ENCODE results near the gene CRYM. TPM values are rescaled to one million over a fixed set of nuclear protein-coding genes. Genes with fewer than 3 reads are reported as not detected.
"Not testable (repeated sequence)": the region's sequence is repeated elsewhere in the genome, so short reads cannot be mapped to it uniquely, and the experiment has no call there.

CRYM gene
- polyA plus RNA-seq, 1 experiment: not detected

- no peak for DNase-seq (ENCODE audit: low read depth)
- CTCF ChIA-PET: interaction anchor here (1.2 kb wide), 1 partner anchor 100 kb away, joined by 3 read pairs; no protein-coding TSS in a partner anchor
- no peak overlapping the region for H3K4me3 ChIP-seq (ENCODE audit: low read depth, low read length)
- POLR2A ChIA-PET: interaction anchor here (0.5 kb wide), 1 partner anchor 160 kb away, joined by 5 read pairs; no protein-coding TSS in a partner anchor
- peaks cover 2% of the 10 kb centered on the region; the same call in 1 of the 2 replicates for H3K27me3 ChIP-seq (ENCODE audit: control insufficient read depth, insufficient read depth, low read length)
- TF ChIP-seq CTCF (IDR thresholded peaks at IDR 0.05; ENCODE audit: insufficient read depth, low read depth, low read length): no peak
- no peaks in the 10 kb centered on the region for H3K36me3 ChIP-seq (ENCODE audit: control insufficient read depth, insufficient read depth, low read length)
Measured at GRCh38 chr16:21256636-21257035, 21.5 kb downstream of the CRYM start.

GRCh38 chr16:21253470-21253869, 24.6 kb downstream of the CRYM start:
- no peak for TF ChIP-seq CTCF (IDR thresholded peaks at IDR 0.05; ENCODE audit: insufficient read depth, low read depth, low read length)
- DNase-seq (ENCODE audit: low read depth): no peak
- H3K36me3 ChIP-seq (ENCODE audit: control insufficient read depth, insufficient read depth, low read length): no peaks in the 10 kb centered on the region
- H3K4me3 ChIP-seq (ENCODE audit: low read depth, low read length): no peak overlapping the region
- POLR2A ChIA-PET: no interaction called here
- CTCF ChIA-PET: no interaction called here
- peaks cover 5% of the 10 kb centered on the region; the same call in 1 of the 2 replicates for H3K27me3 ChIP-seq (ENCODE audit: control insufficient read depth, insufficient read depth, low read length)

GRCh38 chr16:21250072-21250923, 27.8 kb downstream of the CRYM start:
- ChIA-PET CTCF (no interaction called here), POLR2A (no interaction called here)
- Histone ChIP-seq H3K36me3 (ENCODE audit: control insufficient read depth, insufficient read depth, low read length) (no peaks in the 10 kb centered on the region), H3K27me3 (ENCODE audit: control insufficient read depth, insufficient read depth, low read length) (peaks cover 10% of the 10 kb centered on the region), H3K4me3 (ENCODE audit: low read depth, low read length) (no peak overlapping the region)
- no peak for DNase-seq (ENCODE audit: low read depth)
- no peak for TF ChIP-seq CTCF (IDR thresholded peaks at IDR 0.05; ENCODE audit: insufficient read depth, low read depth, low read length)

GRCh38 chr16:21248179-21248578, 29.9 kb downstream of the CRYM start:
- CTCF ChIA-PET: not testable (repeated sequence)

GRCh38 chr16:21244518-21245215, 33.4 kb downstream of the CRYM start:
- Histone ChIP-seq H3K36me3 (ENCODE audit: control insufficient read depth, insufficient read depth, low read length) (no peaks in the 10 kb centered on the region), H3K27me3 (ENCODE audit: control insufficient read depth, insufficient read depth, low read length) (peaks cover 8% of the 10 kb centered on the region), H3K4me3 (ENCODE audit: low read depth, low read length) (no peak overlapping the region)
- TF ChIP-seq CTCF (IDR thresholded peaks at IDR 0.05; ENCODE audit: insufficient read depth, low read depth, low read length): no peak
- CTCF ChIA-PET: no interaction called here
- no peak for DNase-seq (ENCODE audit: low read depth)
- POLR2A ChIA-PET: no interaction called here

More at GRCh38 chr16:21248179-21248578, 29.9 kb downstream of the CRYM start:
- H3K27me3 ChIP-seq (ENCODE audit: control insufficient read depth, insufficient read depth, low read length); POLR2A ChIA-PET; H3K36me3 ChIP-seq (ENCODE audit: control insufficient read depth, insufficient read depth, low read length); DNase-seq (ENCODE audit: low read depth); H3K4me3 ChIP-seq (ENCODE audit: low read depth, low read length): not testable (repeated sequence)

Measured in BJ (cell line).